ENCODE data around the gene IAPP.

Gene IAPP

DNA sequence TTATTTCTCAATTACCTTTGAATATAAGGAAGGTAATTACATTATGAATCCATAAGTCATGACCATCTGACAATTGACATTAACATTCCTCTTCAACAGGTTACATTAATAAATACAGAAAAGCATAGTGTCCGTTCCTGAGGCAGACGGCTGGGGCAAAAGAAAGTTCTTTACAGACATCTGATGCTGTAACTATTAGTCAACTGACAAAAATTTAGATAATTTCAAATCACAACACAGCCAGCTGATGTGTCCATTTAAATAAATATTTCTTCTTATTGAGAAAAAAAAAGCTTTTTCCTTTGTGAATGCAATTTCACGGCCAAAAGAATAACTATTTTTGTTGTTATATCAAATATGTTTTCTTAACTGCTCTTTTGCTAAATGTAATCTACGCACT, 55.5 kb downstream of the IAPP start:
- H3K27ac ChIP-seq (ENCODE audit: low read depth, low read length, poor library complexity, severe bottlenecking), result no peak overlapping the region

More for the DNA sequence above, 55.5 kb downstream of the IAPP start:
- Histone ChIP-seq H3K4me2 (ENCODE audit: low read length) (no peak overlapping the region), H3F3A (ENCODE audit: insufficient read depth, low read length) (no peaks in the 10 kb centered on the region), H3K9me3 (ENCODE audit: low read length) (no peaks in the 10 kb centered on the region), H3K79me2 (ENCODE audit: insufficient read depth, low read length) (no peaks in the 10 kb centered on the region), H4K20me1 (ENCODE audit: insufficient read depth, low read length) (no peaks in the 10 kb centered on the region), H3K27me3 (ENCODE audit: insufficient read depth, low read length) (no peaks in the 10 kb centered on the region), H3K4me3 (ENCODE audit: low read depth, low read length, poor library complexity, severe bottlenecking) (no peak overlapping the region), H3K36me3 (ENCODE audit: insufficient read depth, low read length) (no peaks in the 10 kb centered on the region), H3K9ac (ENCODE audit: low read length) (no peak overlapping the region), H3K4me1 (ENCODE audit: insufficient read depth, low read length, severe bottlenecking) (no peaks in the 10 kb centered on the region), H3K9me2 (ENCODE audit: low read depth, low read length) (no peaks in the 10 kb centered on the region), H2AFZ (ENCODE audit: low read length) (no peak overlapping the region)
- TF ChIP-seq, protein P1, sequence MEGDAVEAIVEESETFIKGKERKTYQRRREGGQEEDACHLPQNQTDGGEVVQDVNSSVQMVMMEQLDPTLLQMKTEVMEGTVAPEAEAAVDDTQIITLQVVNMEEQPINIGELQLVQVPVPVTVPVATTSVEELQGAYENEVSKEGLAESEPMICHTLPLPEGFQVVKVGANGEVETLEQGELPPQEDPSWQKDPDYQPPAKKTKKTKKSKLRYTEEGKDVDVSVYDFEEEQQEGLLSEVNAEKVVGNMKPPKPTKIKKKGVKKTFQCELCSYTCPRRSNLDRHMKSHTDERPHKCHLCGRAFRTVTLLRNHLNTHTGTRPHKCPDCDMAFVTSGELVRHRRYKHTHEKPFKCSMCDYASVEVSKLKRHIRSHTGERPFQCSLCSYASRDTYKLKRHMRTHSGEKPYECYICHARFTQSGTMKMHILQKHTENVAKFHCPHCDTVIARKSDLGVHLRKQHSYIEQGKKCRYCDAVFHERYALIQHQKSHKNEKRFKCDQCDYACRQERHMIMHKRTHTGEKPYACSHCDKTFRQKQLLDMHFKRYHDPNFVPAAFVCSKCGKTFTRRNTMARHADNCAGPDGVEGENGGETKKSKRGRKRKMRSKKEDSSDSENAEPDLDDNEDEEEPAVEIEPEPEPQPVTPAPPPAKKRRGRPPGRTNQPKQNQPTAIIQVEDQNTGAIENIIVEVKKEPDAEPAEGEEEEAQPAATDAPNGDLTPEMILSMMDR (IDR thresholded peaks at IDR 0.05; ENCODE audit: low read length), result no peak
- TF ChIP-seq EZH2 (IDR thresholded peaks at IDR 0.05; ENCODE audit: borderline replicate concordance, low read length), result no peak
